HCT116 (cell line): Measurements from ENCODE around the gene C1orf56.

Experiments used
- CTCF ChIP-seq, 3 experiments: fragments of 200-600 bp in 1 of 3; sonication (generic) in 1 of 3; IDR thresholded peaks in 2 of 3; conservative IDR thresholded peaks in 1 of 3; 2 replicates each; pipeline ENCODE4 v1.5.1; 2012 to 2017; ENCODE audit warnings: low read depth in 2 of 3, low read length in 2 of 3, antibody characterized with exemption in 1 of 3, borderline replicate concordance in 1 of 3, control low read depth in 1 of 3, mild to moderate bottlenecking in 1 of 3, mixed read lengths in 1 of 3, mixed run types in 1 of 3, moderate library complexity in 1 of 3; ENCODE audit not compliant: insufficient read depth in 1 of 3
- REST ChIP-seq: IDR thresholded peaks from 2 replicates; pipeline ENCODE4 v1.6.1; 2012; ENCODE audit warnings: low read depth
- ZNF274 ChIP-seq: fragments of 200-500 bp; sonication (Bioruptor generic); IDR thresholded peaks from 2 replicates; pipeline ENCODE4 v1.6.1; 2014; ENCODE audit warnings: mild to moderate bottlenecking, low read depth, low read length, inconsistent platforms

- TF ChIP-seq CTCF (IDR thresholded peaks at IDR 0.05 in 2 of 3, conservative IDR thresholded peaks at IDR 0.05 in 1 of 3; ENCODE audit: borderline replicate concordance in 1 of 3, insufficient read depth in 1 of 3, low read depth in 2 of 3, low read length in 2 of 3), result no peak
- TF ChIP-seq ZNF274, result no peak
- TF ChIP-seq REST, result no peak
Observed at GRCh38 chr1:151003180-151003579, 44.4 kb upstream of the C1orf56 start.
